SK-N-MC (cell line): Measurements from ENCODE around the gene FSTL4.

ENCODE experiments used
- EZH2 ChIP-seq: fragments of 200-600 bp; sonication (generic); IDR thresholded peaks from one replicate; pipeline ENCODE4 v1.6.1; 2017; ENCODE audit warnings: antibody characterized with exemption
- FOXP2 ChIP-seq: optimal IDR thresholded peaks from 2 replicates; pipeline ENCODE3; 2011; ENCODE audit warnings: mild to moderate bottlenecking, moderate library complexity; ENCODE audit not compliant: insufficient read depth; ENCODE audit errors: extremely low read length, control extremely low read depth
- POLR2AphosphoS5 ChIP-seq: IDR thresholded peaks from 2 replicates; pipeline ENCODE4 v1.6.1; 2012; ENCODE audit warnings: mild to moderate bottlenecking, low read depth, low read length, borderline replicate concordance

DNA sequence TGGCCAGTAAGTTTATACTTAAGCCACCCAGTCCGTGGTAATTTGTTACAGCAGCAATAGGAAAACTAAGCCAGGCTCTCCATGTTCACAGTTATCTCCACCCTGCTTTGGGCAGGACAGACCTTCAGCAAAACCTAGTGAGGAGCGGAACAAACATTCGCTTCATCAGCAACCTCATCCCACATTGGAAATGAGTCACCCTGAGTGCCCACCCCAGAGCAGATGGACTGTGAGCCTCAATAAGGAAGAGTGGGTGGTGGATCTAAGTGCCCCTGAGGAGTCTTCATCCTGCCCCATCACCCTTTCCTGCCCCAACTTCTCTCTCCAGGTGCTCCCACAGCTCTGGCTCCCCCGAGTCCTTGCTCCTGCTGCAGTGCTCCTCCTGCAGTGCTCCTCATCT, 78.8 kb downstream of the FSTL4 start:
- TF ChIP-seq POLR2AphosphoS5 = no peak
- TF ChIP-seq EZH2 = no peak
- no peak for TF ChIP-seq FOXP2
